ENCODE measurements around the gene ELAVL4.
"Not testable (repeated sequence)": the region's sequence is repeated elsewhere in the genome, so short reads cannot be mapped to it uniquely, and the experiment has no call there.

Gene ELAVL4

DNA sequence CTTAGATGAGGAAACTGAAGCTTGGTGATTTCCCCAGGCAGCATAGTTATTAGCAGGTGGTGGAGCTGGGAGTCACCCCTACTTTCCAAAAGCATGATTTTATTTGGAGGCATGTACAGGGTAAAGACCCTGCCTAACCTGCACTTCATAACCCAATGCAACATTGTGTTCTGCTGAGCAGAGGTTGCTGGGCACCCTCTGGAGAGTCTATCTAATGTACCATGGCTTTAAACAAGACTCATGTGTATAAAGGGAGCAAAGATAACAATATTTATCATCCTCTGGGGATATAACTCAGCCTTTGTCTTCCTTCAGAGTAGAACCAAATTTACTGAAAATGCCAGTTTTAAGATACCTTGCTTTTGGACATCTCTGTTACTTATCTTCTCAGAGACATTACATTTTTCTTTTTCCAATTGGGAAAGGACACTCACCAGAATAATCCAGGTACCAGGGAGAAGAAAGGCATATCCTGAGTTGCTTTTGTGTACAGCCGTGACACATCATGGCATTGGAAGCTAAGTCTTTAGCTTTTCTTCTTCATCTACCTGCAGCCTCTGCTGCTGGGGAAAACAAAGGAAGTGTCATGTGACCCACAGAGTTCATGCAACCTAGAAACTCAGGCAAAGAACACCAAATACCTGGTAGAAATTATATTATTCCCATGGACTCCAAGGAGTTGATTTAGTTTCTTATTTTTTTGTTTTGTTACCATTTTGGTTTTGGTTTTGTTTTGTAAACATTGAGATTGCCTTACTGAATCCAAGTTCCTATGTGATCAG lies 39.6 kb downstream of the ELAVL4 start:
- H3K9ac ChIP-seq (ENCODE audit: low read length in 5 of 5) = no peak overlapping the region
- H3K36me3 ChIP-seq (ENCODE audit: control insufficient read depth in 5 of 5, insufficient read depth in 5 of 5, low read length in 5 of 5) = no peaks in the 10 kb centered on the region
- no peaks in the 10 kb centered on the region for H3K4me1 ChIP-seq (ENCODE audit: control insufficient read depth in 5 of 5, insufficient read depth in 5 of 5, low read length in 5 of 5)
- H3K9me3 ChIP-seq (ENCODE audit: control insufficient read depth in 5 of 5, low read length in 5 of 5) = no peaks in the 10 kb centered on the region
- no peaks in the 10 kb centered on the region for H3K27me3 ChIP-seq (ENCODE audit: control insufficient read depth in 5 of 5, insufficient read depth in 4 of 5, low read length in 5 of 5)
- H3K4me3 ChIP-seq (ENCODE audit: low read depth in 1 of 5, low read length in 5 of 5) = no peak overlapping the region
- no peak overlapping the region for H3K27ac ChIP-seq (ENCODE audit: low read depth, low read length)

DNA sequence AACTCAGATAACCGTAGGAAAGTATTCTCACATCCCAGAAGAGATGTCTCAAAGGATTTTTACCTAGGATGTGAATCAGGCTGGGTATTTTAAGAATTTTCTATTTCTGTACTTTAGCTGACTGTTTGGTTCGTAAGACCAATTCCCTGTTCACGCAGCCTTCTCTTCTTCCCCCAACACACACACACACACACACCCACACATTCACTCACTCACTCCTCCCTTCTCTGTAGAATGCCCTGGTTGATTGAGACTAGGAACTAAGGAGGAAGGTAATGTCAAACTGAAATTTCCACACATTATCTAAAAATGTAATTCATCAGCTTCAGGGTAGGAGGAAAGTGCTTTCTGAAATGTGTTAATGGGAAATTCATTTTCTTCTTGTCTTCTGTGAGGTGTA lies 43.5 kb downstream of the ELAVL4 start:
- Histone ChIP-seq H3K4me3 (ENCODE audit: low read depth in 1 of 5, low read length in 5 of 5) (no peak overlapping the region), H3K4me1 (ENCODE audit: control insufficient read depth in 5 of 5, insufficient read depth in 5 of 5, low read length in 5 of 5) (no peaks in the 10 kb centered on the region), H3K27ac (ENCODE audit: low read depth, low read length) (no peak overlapping the region), H3K36me3 (ENCODE audit: control insufficient read depth in 5 of 5, insufficient read depth in 5 of 5, low read length in 5 of 5) (no peaks in the 10 kb centered on the region), H3K27me3 (ENCODE audit: control insufficient read depth in 5 of 5, insufficient read depth in 4 of 5, low read length in 5 of 5) (no peaks in the 10 kb centered on the region), H3K9me3 (ENCODE audit: control insufficient read depth in 5 of 5, low read length in 5 of 5) (no peaks in the 10 kb centered on the region), H3K9ac (ENCODE audit: low read length in 5 of 5) (no peak overlapping the region)

GRCh38 chr1:50155541-50155940 lies 46.8 kb downstream of the ELAVL4 start:
- Histone ChIP-seq H3K36me3 (ENCODE audit: control insufficient read depth in 5 of 5, insufficient read depth in 5 of 5, low read length in 5 of 5) (no peaks in the 10 kb centered on the region), H3K9ac (ENCODE audit: low read length in 5 of 5) (peak overlapping the region in 1 of 5 donors; percentile 2), H3K9me3 (ENCODE audit: control insufficient read depth in 5 of 5, low read length in 5 of 5) (no peaks in the 10 kb centered on the region), H3K27ac (ENCODE audit: low read depth, low read length) (no peak overlapping the region), H3K4me1 (ENCODE audit: control insufficient read depth in 5 of 5, insufficient read depth in 5 of 5, low read length in 5 of 5) (no peaks in the 10 kb centered on the region), H3K27me3 (ENCODE audit: control insufficient read depth in 5 of 5, insufficient read depth in 4 of 5, low read length in 5 of 5) (no peaks in the 10 kb centered on the region), H3K4me3 (ENCODE audit: low read depth in 1 of 5, low read length in 5 of 5) (no peak overlapping the region)

- H3K27me3 ChIP-seq (ENCODE audit: control insufficient read depth in 5 of 5, insufficient read depth in 4 of 5, low read length in 5 of 5) = no peaks in the 10 kb centered on the region
- H3K9me3 ChIP-seq (ENCODE audit: control insufficient read depth in 5 of 5, low read length in 5 of 5) = no peaks in the 10 kb centered on the region
- H3K36me3 ChIP-seq (ENCODE audit: control insufficient read depth in 5 of 5, insufficient read depth in 5 of 5, low read length in 5 of 5) = no peaks in the 10 kb centered on the region
- H3K4me1 ChIP-seq (ENCODE audit: control insufficient read depth in 5 of 5, insufficient read depth in 5 of 5, low read length in 5 of 5) = no peaks in the 10 kb centered on the region
- H3K9ac ChIP-seq (ENCODE audit: low read length in 5 of 5) = no peak overlapping the region
- no peak overlapping the region for H3K4me3 ChIP-seq (ENCODE audit: low read depth in 1 of 5, low read length in 5 of 5)
- H3K27ac ChIP-seq (ENCODE audit: low read depth, low read length) = no peak overlapping the region
Measured at GRCh38 chr1:50156241-50157010, 47.7 kb downstream of the ELAVL4 start.

GRCh38 chr1:50157306-50157941 lies 48.7 kb downstream of the ELAVL4 start:
- Histone ChIP-seq H3K4me1 (ENCODE audit: control insufficient read depth in 5 of 5, insufficient read depth in 5 of 5, low read length in 5 of 5) (no peaks in the 10 kb centered on the region), H3K9ac (ENCODE audit: low read length in 5 of 5) (no peak overlapping the region), H3K27me3 (ENCODE audit: control insufficient read depth in 5 of 5, insufficient read depth in 4 of 5, low read length in 5 of 5) (no peaks in the 10 kb centered on the region), H3K27ac (ENCODE audit: low read depth, low read length) (no peak overlapping the region), H3K4me3 (ENCODE audit: low read depth in 1 of 5, low read length in 5 of 5) (no peak overlapping the region), H3K36me3 (ENCODE audit: control insufficient read depth in 5 of 5, insufficient read depth in 5 of 5, low read length in 5 of 5) (no peaks in the 10 kb centered on the region), H3K9me3 (ENCODE audit: control insufficient read depth in 5 of 5, low read length in 5 of 5) (no peaks in the 10 kb centered on the region)

- H3K9me3 ChIP-seq (ENCODE audit: control insufficient read depth in 5 of 5, low read length in 5 of 5) = no peaks in the 10 kb centered on the region
- H3K27me3 ChIP-seq (ENCODE audit: control insufficient read depth in 5 of 5, insufficient read depth in 4 of 5, low read length in 5 of 5) = no peaks in the 10 kb centered on the region
Measured at GRCh38 chr1:50158421-50158820, 49.7 kb downstream of the ELAVL4 start.

DNA sequence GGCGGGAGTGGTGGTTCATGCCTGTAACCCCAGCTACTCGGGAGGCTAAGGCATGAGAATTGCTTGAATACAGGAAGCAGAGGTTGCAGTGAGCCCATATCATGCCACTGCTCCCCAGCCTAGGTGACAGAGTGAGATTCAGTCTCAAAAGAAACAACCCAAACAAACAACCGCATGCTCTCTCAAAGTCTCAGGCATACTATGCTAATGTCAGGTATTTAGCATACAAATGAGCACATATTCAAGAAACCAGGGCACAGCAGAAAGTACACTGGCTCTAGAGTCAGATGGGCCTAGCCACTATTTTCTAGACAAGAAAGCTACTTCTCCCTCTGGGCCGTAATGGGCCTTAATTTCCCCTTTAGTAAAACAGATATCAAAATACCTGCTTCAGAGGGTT lies 55.0 kb downstream of the ELAVL4 start:
- Histone ChIP-seq H3K4me1 (ENCODE audit: control insufficient read depth in 5 of 5, insufficient read depth in 5 of 5, low read length in 5 of 5) (no peaks in the 10 kb centered on the region), H3K9me3 (ENCODE audit: control insufficient read depth in 5 of 5, low read length in 5 of 5) (no peaks in the 10 kb centered on the region), H3K27me3 (ENCODE audit: control insufficient read depth in 5 of 5, insufficient read depth in 4 of 5, low read length in 5 of 5) (no peaks in the 10 kb centered on the region), H3K4me3 (ENCODE audit: low read depth in 1 of 5, low read length in 5 of 5) (no peak overlapping the region), H3K9ac (ENCODE audit: low read length in 5 of 5) (no peak overlapping the region), H3K27ac (ENCODE audit: low read depth, low read length) (no peak overlapping the region), H3K36me3 (ENCODE audit: control insufficient read depth in 5 of 5, insufficient read depth in 5 of 5, low read length in 5 of 5) (no peaks in the 10 kb centered on the region)

More at GRCh38 chr1:50158421-50158820, 49.7 kb downstream of the ELAVL4 start:
- H3K4me1 ChIP-seq (ENCODE audit: control insufficient read depth in 5 of 5, insufficient read depth in 5 of 5, low read length in 5 of 5) = no peaks in the 10 kb centered on the region
- H3K4me3 ChIP-seq (ENCODE audit: low read depth in 1 of 5, low read length in 5 of 5) = no peak overlapping the region
- no peaks in the 10 kb centered on the region for H3K36me3 ChIP-seq (ENCODE audit: control insufficient read depth in 5 of 5, insufficient read depth in 5 of 5, low read length in 5 of 5)
- no peak overlapping the region for H3K27ac ChIP-seq (ENCODE audit: low read depth, low read length)
- H3K9ac ChIP-seq (ENCODE audit: low read length in 5 of 5) = no peak overlapping the region

- not testable (repeated sequence) for H3K27me3 ChIP-seq (ENCODE audit: control insufficient read depth in 5 of 5, insufficient read depth in 4 of 5, low read length in 5 of 5); H3K27ac ChIP-seq (ENCODE audit: low read depth, low read length); H3K4me3 ChIP-seq (ENCODE audit: low read depth in 1 of 5, low read length in 5 of 5); H3K9ac ChIP-seq (ENCODE audit: low read length in 5 of 5); H3K9me3 ChIP-seq (ENCODE audit: control insufficient read depth in 5 of 5, low read length in 5 of 5); H3K36me3 ChIP-seq (ENCODE audit: control insufficient read depth in 5 of 5, insufficient read depth in 5 of 5, low read length in 5 of 5); H3K4me1 ChIP-seq (ENCODE audit: control insufficient read depth in 5 of 5, insufficient read depth in 5 of 5, low read length in 5 of 5)
Measured at GRCh38 chr1:50166351-50166750, 57.6 kb downstream of the ELAVL4 start.

GRCh38 chr1:50172299-50172698 lies 63.6 kb downstream of the ELAVL4 start:
- Histone ChIP-seq H3K4me3 (ENCODE audit: low read depth in 1 of 5, low read length in 5 of 5) (no peak overlapping the region), H3K36me3 (ENCODE audit: control insufficient read depth in 5 of 5, insufficient read depth in 5 of 5, low read length in 5 of 5) (no peaks in the 10 kb centered on the region), H3K27ac (ENCODE audit: low read depth, low read length) (no peak overlapping the region), H3K4me1 (ENCODE audit: control insufficient read depth in 5 of 5, insufficient read depth in 5 of 5, low read length in 5 of 5) (no peaks in the 10 kb centered on the region), H3K9me3 (ENCODE audit: control insufficient read depth in 5 of 5, low read length in 5 of 5) (no peaks in the 10 kb centered on the region), H3K9ac (ENCODE audit: low read length in 5 of 5) (no peak overlapping the region), H3K27me3 (ENCODE audit: control insufficient read depth in 5 of 5, insufficient read depth in 4 of 5, low read length in 5 of 5) (peaks cover 0 to 2% (median 0%) of the 10 kb centered on the region in 5 donors)

- H3K4me1 ChIP-seq (ENCODE audit: control insufficient read depth in 5 of 5, insufficient read depth in 5 of 5, low read length in 5 of 5) = no peaks in the 10 kb centered on the region
- no peaks in the 10 kb centered on the region for H3K9me3 ChIP-seq (ENCODE audit: control insufficient read depth in 5 of 5, low read length in 5 of 5)
- H3K36me3 ChIP-seq (ENCODE audit: control insufficient read depth in 5 of 5, insufficient read depth in 5 of 5, low read length in 5 of 5) = no peaks in the 10 kb centered on the region
- H3K27me3 ChIP-seq (ENCODE audit: control insufficient read depth in 5 of 5, insufficient read depth in 4 of 5, low read length in 5 of 5) = peaks cover 0 to 3% (median 0%) of the 10 kb centered on the region in 5 donors
- no peak overlapping the region for H3K4me3 ChIP-seq (ENCODE audit: low read depth in 1 of 5, low read length in 5 of 5)
- H3K9ac ChIP-seq (ENCODE audit: low read length in 5 of 5) = no peak overlapping the region
- no peak overlapping the region for H3K27ac ChIP-seq (ENCODE audit: low read depth, low read length)
Measured at GRCh38 chr1:50174101-50174500, 65.4 kb downstream of the ELAVL4 start.
